HG02870 (cell line): ENCODE results near the gene CNTN6.

Experiments
- ATAC-seq: cut with Tn5 transposase; IDR thresholded peaks from one replicate; pipeline ENCODE4 v1.9.1; 2021; ENCODE audit warnings: mild to moderate bottlenecking, moderate library complexity; ENCODE audit not compliant: unreplicated experiment

CNTN6 gene

GRCh38 chr3:1400571-1400970 lies 307.7 kb downstream of the CNTN6 start:
- no peak for ATAC-seq

- no peak for ATAC-seq
Observed at GRCh38 chr3:1404270-1404962, 311.6 kb downstream of the CNTN6 start.

- ATAC-seq = peak; percentile 56
Observed at GRCh38 chr3:1406250-1406649, 313.4 kb downstream of the CNTN6 start.

- peak; percentile 77 for ATAC-seq
Observed at GRCh38 chr3:1421577-1421976, 328.8 kb downstream of the CNTN6 start.

GRCh38 chr3:1423566-1424089 lies 330.8 kb downstream of the CNTN6 start:
- ATAC-seq = no peak

GRCh38 chr3:1439395-1439794 lies 346.6 kb downstream of the CNTN6 start:
- peak; percentile 50 for ATAC-seq

- peak; percentile 66 for ATAC-seq
Observed at GRCh38 chr3:1442271-1442670, 349.4 kb downstream of the CNTN6 start.

GRCh38 chr3:1444195-1444594 lies 351.4 kb downstream of the CNTN6 start:
- no peak for ATAC-seq

- no peak for ATAC-seq
Observed at GRCh38 chr3:1446531-1446930, 353.7 kb downstream of the CNTN6 start.

GRCh38 chr3:1447452-1447851 lies 354.6 kb downstream of the CNTN6 start:
- ATAC-seq = no peak

GRCh38 chr3:1448443-1448842 lies 355.6 kb downstream of the CNTN6 start:
- ATAC-seq = no peak
